Activated CD8-positive, alpha-beta memory T cell treated with anti-CD3 and anti-CD28 coated beads for 1 hour (primary cell): ENCODE results near the gene TPR.

Experiments
- DNase-seq, 2 donors: peaks; one replicate each; pipeline ENCODE4 v3.0.0-alpha.2; 2020; ENCODE audit warnings: low read depth in 1 of 2; ENCODE audit errors: extremely low read depth in 1 of 2

The TPR gene

GRCh38 chr1:186330758-186331157 lies 44.3 kb downstream of the TPR start:
- DNase-seq, result no peak

GRCh38 chr1:186327331-186327730 lies 47.7 kb downstream of the TPR start:
- no peak for DNase-seq

- no peak for DNase-seq
These were observed 49.0 kb downstream of the TPR start for GRCh38 chr1:186326009-186326408.

- DNase-seq, result no peak
These were observed 49.8 kb downstream of the TPR start for GRCh38 chr1:186325239-186325638.

GRCh38 chr1:186323865-186324264 lies 51.2 kb downstream of the TPR start:
- no peak for DNase-seq

GRCh38 chr1:186315570-186315969 lies 59.5 kb downstream of the TPR start:
- DNase-seq, result no peak

GRCh38 chr1:186311375-186312051 lies 63.5 kb downstream of the TPR start:
- no peak for DNase-seq

- DNase-seq, result no peak
These were observed 64.7 kb downstream of the TPR start for GRCh38 chr1:186310307-186310706.

GRCh38 chr1:186308264-186309060 lies 66.6 kb downstream of the TPR start:
- DNase-seq, result no peak

GRCh38 chr1:186307445-186307844 lies 67.6 kb downstream of the TPR start:
- no peak for DNase-seq

- DNase-seq, result no peak
These were observed 68.5 kb downstream of the TPR start for GRCh38 chr1:186306533-186306932.

- no peak for DNase-seq
These were observed 69.8 kb downstream of the TPR start for GRCh38 chr1:186304982-186305949.

GRCh38 chr1:186303911-186304310 lies 71.1 kb downstream of the TPR start:
- no peak for DNase-seq

- DNase-seq, result no peak
These were observed 72.6 kb downstream of the TPR start for GRCh38 chr1:186302381-186302920.

- no peak for DNase-seq
These were observed 73.6 kb downstream of the TPR start for GRCh38 chr1:186301448-186301847.

GRCh38 chr1:186300056-186300455 lies 75.0 kb downstream of the TPR start:
- no peak for DNase-seq

GRCh38 chr1:186299570-186299969 lies 75.5 kb downstream of the TPR start:
- no peak for DNase-seq

GRCh38 chr1:186298851-186299250 lies 76.2 kb downstream of the TPR start:
- DNase-seq, result no peak

GRCh38 chr1:186297439-186298045 lies 77.5 kb downstream of the TPR start:
- DNase-seq, result no peak

- DNase-seq, result no peak
These were observed 79.1 kb downstream of the TPR start, which contains the start of gene PRG4 for GRCh38 chr1:186295980-186296379. Gene PRG4, plus strand, starts transcription at chr1:186296279.
